Thoracic aorta (tissue), 2 donors: ENCODE data around the gene LRRN2. TPM values are rescaled to one million over a fixed set of nuclear protein-coding genes. Genes with fewer than 3 reads are reported as not detected.

Source experiments
- ATAC-seq: fragments of 150-250 bp; one replicate; pipeline ENCODE4 v1.8.0; 2017; ENCODE audit warnings: low read depth; ENCODE audit not compliant: insufficient number of reproducible peaks, low FRiP score
- DNase-seq: peaks from one replicate; pipeline ENCODE4 v3.0.0-alpha.2; 2020; ENCODE audit warnings: low spot score
- H3K27ac ChIP-seq, 2 donors: fragments of 200-600 bp; sonication (generic); 1 replicate in 1 of 2; 2 replicates in 1 of 2; pipeline ENCODE4 v1.5.1; 2016; ENCODE audit warnings: mild to moderate bottlenecking in 2 of 2, moderate library complexity in 2 of 2
- H3K27me3 ChIP-seq: fragments of 200-600 bp; sonication (generic); replicated peaks from 2 replicates; pipeline ENCODE4 v1.6.0; 2016; ENCODE audit warnings: mild to moderate bottlenecking; ENCODE audit not compliant: insufficient read depth
- H3K36me3 ChIP-seq: fragments of 200-600 bp; sonication (generic); one replicate; pipeline ENCODE4 v1.5.1; 2016
- H3K4me1 ChIP-seq, 2 donors: fragments of 200-600 bp; sonication (generic); 1 replicate in 1 of 2; 2 replicates in 1 of 2; pipeline versions ENCODE4 v1.5.1 to v1.6.0; 2016; ENCODE audit warnings: low read depth in 2 of 2, mild to moderate bottlenecking in 1 of 2; ENCODE audit not compliant: control insufficient read depth in 1 of 2
- H3K4me3 ChIP-seq: fragments of 200-600 bp; sonication (generic); 2 replicates; pipeline ENCODE4 v1.5.1; 2016; ENCODE audit warnings: mild to moderate bottlenecking
- H3K9me3 ChIP-seq: fragments of 200-600 bp; sonication (generic); 2 replicates; pipeline ENCODE4 v1.5.1; 2016
- total RNA-seq, 2 donors: library from RNA; depleted of rRNA; stranded (reverse); fragments of >200 nt; gene quantifications; one replicate each; pipeline versions ENCODE4 v1.1.0 to v1.2.3, GENCODE V29; 2016
- TF ChIP-seq, protein P1 (sequence below): fragments of 200-600 bp; sonication (generic); IDR thresholded peaks from one replicate; pipeline ENCODE4 v1.5.1; 2019; ENCODE audit warnings: antibody characterized with exemption

Gene LRRN2
- total RNA-seq, 2 donors from 2014 or later = 0.63 to 0.81 TPM

DNA sequence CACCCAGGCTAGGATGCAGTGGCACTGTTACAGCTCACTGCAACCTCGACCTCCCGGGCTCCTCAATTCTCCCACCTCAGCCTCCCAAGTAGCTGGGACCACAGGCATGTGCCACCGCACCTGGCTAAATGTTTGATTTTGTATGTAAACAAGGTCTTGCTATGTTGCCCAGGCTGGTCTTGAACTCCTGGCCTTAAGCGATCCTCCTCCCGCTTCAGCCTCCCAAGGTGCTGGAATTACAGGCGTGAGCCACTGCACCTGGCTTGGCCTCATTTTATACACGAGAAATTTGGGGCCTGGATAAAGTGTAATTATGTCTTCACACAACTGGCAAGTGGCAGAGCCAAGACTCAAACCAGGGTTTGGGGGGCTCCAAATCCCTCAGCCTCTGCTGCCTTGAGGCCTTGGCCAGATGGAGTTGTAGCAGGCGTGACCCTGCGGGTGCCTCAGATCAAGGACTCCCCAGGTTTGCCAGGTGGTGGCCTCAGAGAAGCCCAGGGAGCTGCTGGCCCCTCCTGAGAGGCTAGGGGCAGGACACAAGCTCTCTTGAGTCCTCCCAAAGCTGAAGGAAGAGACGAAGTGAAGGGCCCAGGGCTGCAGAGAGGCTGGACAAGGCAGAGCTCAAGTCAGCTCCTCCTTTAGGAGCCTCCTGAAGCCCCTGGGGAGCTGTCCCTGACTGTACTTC is 107.6 kb downstream of the LRRN2 start:
- Histone ChIP-seq H3K27me3 (no peaks in the 10 kb centered on the region), H3K9me3 (no peaks in the 10 kb centered on the region), H3K36me3 (no peaks in the 10 kb centered on the region), H3K4me1 (peaks cover 3 to 11% of the 10 kb centered on the region in 2 donors), H3K27ac (no peak overlapping the region), H3K4me3 (no peak overlapping the region)
- ATAC-seq (no peak), DNase-seq (no peak)
- TF ChIP-seq, protein P1, sequence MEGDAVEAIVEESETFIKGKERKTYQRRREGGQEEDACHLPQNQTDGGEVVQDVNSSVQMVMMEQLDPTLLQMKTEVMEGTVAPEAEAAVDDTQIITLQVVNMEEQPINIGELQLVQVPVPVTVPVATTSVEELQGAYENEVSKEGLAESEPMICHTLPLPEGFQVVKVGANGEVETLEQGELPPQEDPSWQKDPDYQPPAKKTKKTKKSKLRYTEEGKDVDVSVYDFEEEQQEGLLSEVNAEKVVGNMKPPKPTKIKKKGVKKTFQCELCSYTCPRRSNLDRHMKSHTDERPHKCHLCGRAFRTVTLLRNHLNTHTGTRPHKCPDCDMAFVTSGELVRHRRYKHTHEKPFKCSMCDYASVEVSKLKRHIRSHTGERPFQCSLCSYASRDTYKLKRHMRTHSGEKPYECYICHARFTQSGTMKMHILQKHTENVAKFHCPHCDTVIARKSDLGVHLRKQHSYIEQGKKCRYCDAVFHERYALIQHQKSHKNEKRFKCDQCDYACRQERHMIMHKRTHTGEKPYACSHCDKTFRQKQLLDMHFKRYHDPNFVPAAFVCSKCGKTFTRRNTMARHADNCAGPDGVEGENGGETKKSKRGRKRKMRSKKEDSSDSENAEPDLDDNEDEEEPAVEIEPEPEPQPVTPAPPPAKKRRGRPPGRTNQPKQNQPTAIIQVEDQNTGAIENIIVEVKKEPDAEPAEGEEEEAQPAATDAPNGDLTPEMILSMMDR = no peak

DNA sequence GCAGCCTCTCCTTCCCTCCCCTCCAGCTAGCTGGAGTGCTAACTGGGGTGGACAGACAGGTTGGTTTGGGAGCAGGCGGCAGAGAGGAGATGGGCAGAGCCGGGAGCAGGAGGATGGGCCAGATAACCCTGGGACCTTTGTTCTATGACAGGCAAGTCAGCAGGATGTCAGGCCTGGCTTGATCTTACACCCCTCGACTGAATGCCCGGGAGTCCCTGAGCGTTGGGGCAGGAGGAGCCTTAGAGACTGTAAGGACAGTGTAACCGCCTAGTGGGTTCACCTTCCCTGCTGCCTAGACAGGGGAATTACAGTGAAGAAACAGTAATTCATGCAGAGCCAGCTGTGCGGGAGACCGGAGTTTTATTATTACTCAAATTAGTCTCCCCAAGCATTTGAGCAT is 109.1 kb downstream of the LRRN2 start:
- Histone ChIP-seq H3K4me1 (peaks cover 3 to 11% of the 10 kb centered on the region in 2 donors), H3K9me3 (no peaks in the 10 kb centered on the region), H3K27ac (no peak overlapping the region), H3K4me3 (no peak overlapping the region), H3K36me3 (no peaks in the 10 kb centered on the region), H3K27me3 (no peaks in the 10 kb centered on the region)
- TF ChIP-seq, protein P1 = no peak
- ATAC-seq = no peak
- DNase-seq = no peak

DNA sequence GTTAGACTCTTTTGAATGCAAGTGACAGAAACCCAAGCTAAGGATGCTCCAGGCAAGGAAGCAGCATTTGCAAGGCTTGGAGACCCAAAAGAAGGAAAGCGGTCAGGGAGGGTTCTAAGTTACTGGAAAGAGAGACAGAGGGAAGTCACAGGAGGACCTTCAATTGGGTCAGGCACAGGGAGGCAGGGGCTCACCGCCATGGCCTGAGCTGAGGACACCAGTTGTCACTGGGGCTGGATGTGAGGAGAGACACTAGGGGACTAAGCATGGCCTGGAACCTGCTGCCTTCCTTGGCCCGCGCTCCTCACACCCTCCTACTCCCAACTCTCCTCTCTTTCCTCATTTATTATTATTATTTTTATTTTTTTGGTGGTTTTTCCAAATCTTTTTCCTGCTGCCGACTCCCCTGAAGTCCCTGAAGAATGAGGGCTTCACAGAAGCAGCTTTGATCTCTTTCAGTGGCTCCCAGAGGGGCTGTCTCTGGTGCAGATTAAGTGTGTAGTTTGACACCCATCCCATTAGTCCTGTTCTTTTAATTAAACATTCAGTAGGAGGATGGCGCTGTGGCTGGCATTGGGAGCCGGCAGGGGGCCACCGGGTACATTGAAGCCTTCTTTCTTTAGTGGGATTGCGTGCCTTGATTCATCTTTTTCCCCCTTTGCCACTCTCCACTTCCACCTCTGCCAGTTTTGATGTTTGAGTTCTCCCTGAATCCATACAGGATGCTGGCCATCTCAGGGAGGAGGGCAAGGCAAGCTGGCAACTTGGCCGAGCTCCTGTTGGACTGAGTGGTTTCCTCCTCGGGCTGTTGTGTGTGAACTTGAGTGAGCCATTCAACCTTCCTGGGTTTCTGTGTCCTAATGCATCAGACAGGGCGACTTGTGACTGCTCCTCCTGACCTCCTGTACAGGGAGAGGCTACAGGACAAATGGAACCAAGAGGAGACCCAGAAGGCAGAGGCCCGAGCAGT is 110.0 kb downstream of the LRRN2 start:
- TF ChIP-seq, protein P1 = no peak
- peaks cover 3 to 11% of the 10 kb centered on the region in 2 donors for H3K4me1 ChIP-seq
- no peak overlapping the region for H3K4me3 ChIP-seq
- H3K36me3 ChIP-seq = no peaks in the 10 kb centered on the region
- ATAC-seq (no peak), DNase-seq (no peak)
- H3K9me3 ChIP-seq = no peaks in the 10 kb centered on the region
- no peak overlapping the region for H3K27ac ChIP-seq
- no peaks in the 10 kb centered on the region for H3K27me3 ChIP-seq

DNA sequence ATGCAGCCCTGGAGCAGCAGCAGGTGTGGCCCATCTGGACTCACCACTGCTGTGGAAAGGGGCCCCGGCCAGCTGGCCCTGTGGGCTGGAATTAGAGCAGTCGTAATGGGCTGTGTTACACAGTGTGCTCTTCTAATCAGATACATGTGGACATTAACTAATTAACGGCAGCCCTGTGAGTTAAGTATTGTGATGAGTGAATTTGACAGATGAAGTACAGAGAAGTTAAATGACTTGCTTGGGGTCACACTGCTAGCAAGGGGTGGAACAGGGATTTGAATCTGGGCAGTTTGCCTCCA is 110.7 kb downstream of the LRRN2 start:
- Histone ChIP-seq H3K27ac (no peak overlapping the region), H3K36me3 (no peaks in the 10 kb centered on the region), H3K4me1 (peaks cover 3 to 11% of the 10 kb centered on the region in 2 donors), H3K4me3 (no peak overlapping the region), H3K9me3 (no peaks in the 10 kb centered on the region), H3K27me3 (no peaks in the 10 kb centered on the region)
- no peak for DNase-seq
- TF ChIP-seq, protein P1 = no peak
- ATAC-seq = no peak

DNA sequence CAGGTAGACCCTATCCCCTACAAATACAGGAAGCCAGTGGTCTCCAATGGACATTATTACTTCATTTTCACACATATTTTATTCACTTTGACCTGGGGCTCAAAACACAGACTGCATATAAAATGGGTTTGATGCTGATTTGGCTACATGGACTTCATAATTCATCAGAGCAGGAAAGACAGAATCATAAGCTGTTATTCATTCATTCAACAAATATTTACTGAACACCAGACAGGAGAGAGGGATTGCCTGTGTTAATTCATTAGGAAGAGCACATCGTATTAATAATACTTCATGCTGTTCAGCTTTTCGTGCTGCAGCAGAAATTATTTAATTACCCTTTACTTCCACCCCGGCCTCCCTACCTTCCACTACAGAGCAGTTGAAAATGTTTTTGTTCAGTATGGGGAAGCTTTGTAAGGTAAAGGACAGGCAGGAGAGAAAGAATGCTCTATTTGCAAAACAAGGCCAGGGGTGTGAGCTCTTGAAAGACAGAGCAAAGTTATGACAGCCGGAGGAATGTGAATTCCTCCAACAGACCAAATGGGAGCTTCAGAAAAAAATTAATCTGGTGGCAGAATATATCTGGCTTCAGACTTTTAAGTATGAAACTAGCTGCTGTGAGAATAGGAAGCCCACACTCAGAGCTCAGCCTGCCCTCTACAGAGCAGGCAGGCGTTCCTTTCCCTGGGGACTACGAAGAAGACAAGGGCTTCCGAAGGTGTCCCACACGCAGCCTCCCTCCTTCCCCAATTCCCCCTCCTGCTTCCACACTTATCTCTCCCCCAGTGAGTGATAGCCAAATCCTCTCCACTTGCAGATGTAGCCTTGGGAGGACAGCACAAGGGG is 111.3 kb downstream of the LRRN2 start:
- ATAC-seq = no peak
- H3K4me1 ChIP-seq = peaks cover 2 to 11% of the 10 kb centered on the region in 2 donors
- no peak overlapping the region for H3K4me3 ChIP-seq
- no peak for DNase-seq
- H3K36me3 ChIP-seq = no peaks in the 10 kb centered on the region
- TF ChIP-seq, protein P1 = no peak
- H3K27ac ChIP-seq = no peak overlapping the region
- no peaks in the 10 kb centered on the region for H3K9me3 ChIP-seq
- no peaks in the 10 kb centered on the region for H3K27me3 ChIP-seq
